Urinary bladder (tissue), 4 donors: ENCODE data around the gene KCNN2. TPM values are rescaled to one million over a fixed set of nuclear protein-coding genes. Genes with fewer than 3 reads are reported as not detected.

Experiments used
- DNase-seq: peaks from one replicate; pipeline ENCODE4 v3.0.0-alpha.2; 2015; ENCODE audit errors: extremely low spot score
- H3K27ac ChIP-seq: one replicate; pipeline ENCODE4 v1.5.1; 2013; ENCODE audit warnings: low read depth, mild to moderate bottlenecking, moderate library complexity
- H3K36me3 ChIP-seq: one replicate; pipeline ENCODE4 v1.6.1; 2013; ENCODE audit warnings: mild to moderate bottlenecking, moderate library complexity; ENCODE audit not compliant: insufficient read depth
- H3K4me1 ChIP-seq: one replicate; pipeline ENCODE4 v1.6.1; 2013; ENCODE audit warnings: mild to moderate bottlenecking, moderate library complexity; ENCODE audit not compliant: insufficient read depth
- H3K4me3 ChIP-seq: one replicate; pipeline ENCODE4 v1.5.1; 2013; ENCODE audit warnings: low read depth, low read length
- WGBS: extraction: QIAGEN DNeasy Blood & Tissue Kit; methylation state at CpG from one replicate; pipeline ENCODE4 v1.1.7; 2013; 5-methylcytosine and 5-hydroxymethylcytosine counted together
- polyA plus RNA-seq: library from polyadenylated mRNA; stranded (reverse); fragments of 200-250 nt; gene quantifications from one replicate; pipeline ENCODE4 v1.2.3, GENCODE V29; 2013
- total RNA-seq: library from RNA; depleted of rRNA; stranded (reverse); fragments of >200 nt; gene quantifications from one replicate; pipeline ENCODE4 v1.2.3, GENCODE V29; 2014
- donor health status: healthy with polysubstance abuse.
- donor health status: healthy.

Gene KCNN2
- total and polyA plus RNA-seq, 2 donors: 4.8 to 22.3 TPM

DNA sequence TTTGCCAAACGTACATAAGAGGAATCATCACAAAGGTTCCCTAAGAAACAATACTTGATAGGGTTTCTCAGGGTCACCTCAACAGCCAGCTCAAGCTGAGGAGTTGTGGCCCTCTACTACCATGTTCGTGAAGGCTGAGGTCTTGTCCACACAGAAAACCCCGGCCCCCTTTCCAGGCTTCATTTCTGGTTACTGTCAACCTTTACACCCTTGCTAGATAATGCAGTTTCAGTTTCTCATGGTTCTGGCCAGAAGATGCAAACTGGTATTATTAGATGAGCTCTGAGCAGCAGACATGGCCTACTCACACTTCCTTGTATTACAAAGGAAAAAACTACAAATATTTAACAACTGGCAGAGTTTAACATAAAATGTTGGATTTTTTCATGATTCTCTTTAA, 22.8 kb upstream of the KCNN2 start:
- H3K36me3 ChIP-seq: no peaks in the 10 kb centered on the region
- H3K4me1 ChIP-seq: no peaks in the 10 kb centered on the region
- no peak overlapping the region for H3K27ac ChIP-seq
- WGBS: 90% methylated on average over 3 of the region's 3 CpGs
- DNase-seq: no peak
- no peak overlapping the region for H3K4me3 ChIP-seq

DNA sequence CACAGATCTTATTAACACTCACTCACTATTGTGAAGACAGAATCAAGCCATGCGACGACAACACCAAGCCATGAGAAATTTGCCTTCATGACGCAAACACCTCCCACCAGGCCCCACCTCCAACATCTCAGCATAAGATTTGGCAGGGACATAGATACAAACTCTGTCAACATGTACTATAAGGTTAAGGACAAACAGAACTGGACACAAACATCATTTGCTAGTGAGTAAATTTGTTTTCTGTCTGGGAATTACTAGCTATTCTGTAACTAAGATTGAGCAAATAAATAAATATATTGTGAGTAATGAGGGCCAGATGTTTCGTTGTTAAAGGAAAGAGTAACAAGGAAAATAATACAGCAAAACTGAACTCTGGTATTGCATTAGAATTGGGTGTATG, 15.7 kb upstream of the KCNN2 start:
- DNase-seq: no peak
- Histone ChIP-seq H3K27ac (no peak overlapping the region), H3K36me3 (no peaks in the 10 kb centered on the region), H3K4me3 (no peak overlapping the region), H3K4me1 (no peaks in the 10 kb centered on the region)
- 91% methylated on average over 4 of the region's 4 CpGs for WGBS

DNA sequence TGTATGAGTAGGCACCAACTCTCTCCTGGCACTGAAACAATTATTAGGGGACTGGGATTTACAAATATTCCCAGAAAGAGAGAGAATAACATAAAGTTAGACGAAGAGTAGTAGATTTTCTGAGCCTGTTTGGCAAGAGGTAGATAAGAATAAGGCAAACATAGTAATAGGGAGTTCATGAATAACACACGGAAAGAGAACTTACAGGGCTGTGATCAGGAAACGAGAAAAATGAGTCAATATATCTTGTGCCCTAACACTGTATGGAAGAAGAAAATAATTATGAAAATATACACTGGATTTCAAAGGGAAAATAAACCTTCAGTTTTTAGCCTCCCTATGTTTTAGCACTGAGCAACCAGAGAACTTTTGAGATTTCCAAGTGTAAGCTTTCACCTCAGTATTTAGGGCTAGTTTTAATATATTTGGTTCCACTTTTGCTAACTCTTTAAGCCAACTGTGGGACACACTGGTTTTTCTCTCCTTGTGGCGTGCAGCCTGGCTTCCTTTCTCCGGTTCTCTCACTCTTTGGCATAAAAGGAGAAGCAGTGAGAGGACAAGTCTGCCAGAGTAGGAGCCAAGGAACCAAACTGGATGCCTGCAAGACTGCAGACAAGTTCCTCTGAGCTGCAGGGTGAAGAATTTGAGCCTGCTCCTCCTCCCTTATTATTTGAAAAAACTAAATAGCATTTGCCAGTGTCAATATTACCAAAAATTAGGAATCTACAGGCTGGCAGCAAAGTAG, 6.6 kb upstream of the KCNN2 start:
- no peak overlapping the region for H3K4me3 ChIP-seq
- no peak for DNase-seq
- H3K36me3 ChIP-seq: no peaks in the 10 kb centered on the region
- H3K27ac ChIP-seq: no peak overlapping the region
- no peaks in the 10 kb centered on the region for H3K4me1 ChIP-seq
- 44% methylated on average over 5 of the region's 5 CpGs for WGBS

GRCh38 chr5:114358329-114358728, 3.5 kb upstream of the KCNN2 start:
- DNase-seq: no peak
- H3K27ac ChIP-seq: no peak overlapping the region
- 70% methylated on average over 2 of the region's 2 CpGs for WGBS

DNA sequence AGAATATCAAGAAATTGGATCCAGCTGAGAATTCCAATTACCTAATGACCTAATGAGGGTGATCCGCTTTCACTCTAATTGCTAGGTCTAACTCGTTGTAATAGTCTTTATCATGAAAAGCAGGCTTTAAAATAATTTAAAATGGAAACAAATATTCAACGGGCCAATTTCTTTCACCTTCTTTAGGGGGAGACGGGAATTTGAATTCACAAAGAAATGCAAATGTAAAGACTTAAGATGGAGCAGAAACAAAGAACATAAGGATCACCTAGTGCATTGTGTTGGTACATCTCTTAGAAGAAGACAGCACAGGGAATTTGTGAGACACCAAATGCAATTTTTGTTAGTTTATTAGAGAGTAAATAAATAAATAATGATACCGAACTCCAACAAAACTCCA, 1.5 kb upstream of the KCNN2 start:
- DNase-seq: no peak
- 27% methylated on average over 5 of the region's 5 CpGs for WGBS
- peaks cover 1% of the 10 kb centered on the region for H3K4me1 ChIP-seq
- H3K36me3 ChIP-seq: no peaks in the 10 kb centered on the region
- no peak overlapping the region for H3K4me3 ChIP-seq
- H3K27ac ChIP-seq: no peak overlapping the region

More at GRCh38 chr5:114358329-114358728, 3.5 kb upstream of the KCNN2 start:
- H3K4me3 ChIP-seq: no peak overlapping the region
- H3K4me1 ChIP-seq: peaks cover 1% of the 10 kb centered on the region
- no peaks in the 10 kb centered on the region for H3K36me3 ChIP-seq

DNA sequence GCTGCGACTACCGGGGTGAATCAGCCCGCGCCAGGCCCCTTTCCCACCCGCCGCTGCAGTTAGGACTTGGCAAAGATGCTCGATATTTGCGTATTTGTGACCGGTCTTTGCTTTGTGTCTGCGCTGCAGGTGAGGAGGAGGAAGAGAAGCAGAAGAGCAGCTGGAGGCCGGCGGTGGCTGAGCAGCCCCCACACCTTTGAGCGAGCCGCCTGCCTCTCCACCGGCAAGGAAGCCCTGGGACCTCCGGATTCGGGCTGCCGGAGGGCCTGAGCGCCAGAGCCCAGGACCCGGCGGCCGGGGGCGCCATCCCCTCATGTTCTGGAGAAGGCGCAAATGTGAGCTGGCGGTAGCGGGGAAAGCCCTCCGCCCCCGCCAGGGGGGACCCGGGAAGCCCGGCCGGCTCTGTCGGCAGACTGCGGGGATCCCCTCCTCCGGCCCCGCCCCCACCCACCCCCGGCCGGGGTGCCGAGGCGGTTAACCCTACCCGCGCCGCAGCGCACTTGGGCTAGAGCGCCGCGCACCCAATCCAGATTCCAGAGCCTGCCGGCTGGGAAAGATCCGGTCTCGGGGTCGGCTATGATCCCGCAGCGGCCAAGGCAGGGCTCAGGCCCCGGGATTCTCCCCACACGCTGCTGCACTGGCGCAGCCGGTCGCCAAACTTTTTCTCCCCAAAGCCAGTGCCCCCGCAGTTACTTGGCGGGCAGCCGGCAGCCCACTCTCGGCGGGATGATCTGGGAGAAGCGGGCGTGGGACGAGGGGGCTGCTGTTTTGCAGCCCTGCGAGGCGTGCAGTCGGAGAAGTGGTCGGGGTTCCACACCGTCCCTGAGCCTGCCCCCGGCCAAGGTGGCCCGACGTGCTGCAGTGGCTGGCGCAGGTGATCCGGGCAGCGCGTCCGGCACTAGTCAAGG, 800 bp upstream of the KCNN2 start:
- Histone ChIP-seq H3K27ac (no peak overlapping the region), H3K4me3 (peak overlapping the region; percentile 42), H3K36me3 (no peaks in the 10 kb centered on the region), H3K4me1 (peaks cover 1% of the 10 kb centered on the region)
- no peak for DNase-seq
- under 1% methylated on average over 78 of the region's 78 CpGs for WGBS

GRCh38 chr5:114362197-114362976, 517 bp downstream of the KCNN2 start:
- Histone ChIP-seq H3K4me1 (peaks cover 1% of the 10 kb centered on the region), H3K36me3 (no peaks in the 10 kb centered on the region), H3K4me3 (peak overlapping the region; percentile 42), H3K27ac (no peak overlapping the region)
- no peak for DNase-seq
- WGBS: under 1% methylated on average over 87 of the region's 87 CpGs

DNA sequence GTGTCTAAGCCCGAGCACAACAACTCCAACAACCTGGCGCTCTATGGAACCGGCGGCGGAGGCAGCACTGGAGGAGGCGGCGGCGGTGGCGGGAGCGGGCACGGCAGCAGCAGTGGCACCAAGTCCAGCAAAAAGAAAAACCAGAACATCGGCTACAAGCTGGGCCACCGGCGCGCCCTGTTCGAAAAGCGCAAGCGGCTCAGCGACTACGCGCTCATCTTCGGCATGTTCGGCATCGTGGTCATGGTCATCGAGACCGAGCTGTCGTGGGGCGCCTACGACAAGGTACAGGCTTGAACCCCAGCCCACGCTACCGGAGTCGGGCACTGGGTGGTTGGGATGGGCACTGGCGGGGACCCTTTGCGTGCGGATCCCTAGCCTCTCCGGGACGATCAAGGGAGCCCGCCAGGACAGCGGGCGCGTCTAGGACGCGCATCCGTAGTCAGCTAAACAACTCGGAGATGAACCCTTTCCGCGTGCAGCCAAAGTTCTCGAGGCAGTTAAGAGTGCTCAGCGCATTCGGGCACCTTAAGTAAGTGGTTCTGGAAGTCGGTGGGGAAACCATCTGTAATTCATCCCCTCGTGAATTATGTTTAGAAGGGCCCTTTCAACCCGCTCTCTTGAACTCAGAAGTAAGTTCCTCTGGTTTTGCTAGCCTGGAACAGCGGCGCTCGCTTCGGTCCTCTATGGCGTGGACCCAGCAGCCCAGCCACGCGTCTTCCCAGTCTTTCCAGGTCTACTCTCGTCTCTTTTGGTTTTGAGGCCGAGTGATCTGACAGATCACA, 1.3 kb downstream of the KCNN2 start:
- Histone ChIP-seq H3K4me3 (peak overlapping the region; percentile 42), H3K36me3 (no peaks in the 10 kb centered on the region), H3K4me1 (peaks cover 1% of the 10 kb centered on the region), H3K27ac (no peak overlapping the region)
- 1% methylated on average over 62 of the region's 62 CpGs for WGBS
- DNase-seq: no peak

- H3K27ac ChIP-seq: no peak overlapping the region
- no peak for DNase-seq
- H3K36me3 ChIP-seq: no peaks in the 10 kb centered on the region
- 16% methylated on average over 10 of the region's 10 CpGs for WGBS
- no peak overlapping the region for H3K4me3 ChIP-seq
- H3K4me1 ChIP-seq: peaks cover 1% of the 10 kb centered on the region
These were observed 2.0 kb downstream of the KCNN2 start for GRCh38 chr5:114363837-114364236.

DNA sequence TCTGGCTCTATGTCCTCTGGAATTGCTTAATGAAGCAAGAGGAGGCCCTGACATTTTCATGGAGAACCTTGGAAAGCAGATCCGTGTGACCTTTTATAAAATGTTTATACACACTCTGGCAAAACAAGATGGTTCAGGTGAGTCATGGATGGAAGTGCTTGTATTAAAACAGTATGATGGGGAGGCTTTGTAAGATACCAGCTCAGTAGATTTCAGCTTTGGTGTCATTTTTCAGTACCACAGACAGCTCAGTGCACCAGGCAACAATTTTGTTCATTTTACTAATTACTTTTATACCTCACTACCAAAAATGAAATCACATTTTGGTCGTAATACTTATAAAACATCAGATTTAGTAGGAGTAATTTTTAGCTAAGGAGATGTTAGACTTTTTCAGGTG, 5.2 kb downstream of the KCNN2 start:
- 53% methylated on average over 2 of the region's 2 CpGs for WGBS

GRCh38 chr5:114369680-114370417, 8.0 kb downstream of the KCNN2 start:
- WGBS: 69% methylated on average over 7 of the region's 7 CpGs
- no peak for DNase-seq

More for the DNA sequence above, 5.2 kb downstream of the KCNN2 start:
- no peaks in the 10 kb centered on the region for H3K36me3 ChIP-seq
- no peak for DNase-seq
- no peak overlapping the region for H3K27ac ChIP-seq
- no peak overlapping the region for H3K4me3 ChIP-seq
- peaks cover 1% of the 10 kb centered on the region for H3K4me1 ChIP-seq

DNA sequence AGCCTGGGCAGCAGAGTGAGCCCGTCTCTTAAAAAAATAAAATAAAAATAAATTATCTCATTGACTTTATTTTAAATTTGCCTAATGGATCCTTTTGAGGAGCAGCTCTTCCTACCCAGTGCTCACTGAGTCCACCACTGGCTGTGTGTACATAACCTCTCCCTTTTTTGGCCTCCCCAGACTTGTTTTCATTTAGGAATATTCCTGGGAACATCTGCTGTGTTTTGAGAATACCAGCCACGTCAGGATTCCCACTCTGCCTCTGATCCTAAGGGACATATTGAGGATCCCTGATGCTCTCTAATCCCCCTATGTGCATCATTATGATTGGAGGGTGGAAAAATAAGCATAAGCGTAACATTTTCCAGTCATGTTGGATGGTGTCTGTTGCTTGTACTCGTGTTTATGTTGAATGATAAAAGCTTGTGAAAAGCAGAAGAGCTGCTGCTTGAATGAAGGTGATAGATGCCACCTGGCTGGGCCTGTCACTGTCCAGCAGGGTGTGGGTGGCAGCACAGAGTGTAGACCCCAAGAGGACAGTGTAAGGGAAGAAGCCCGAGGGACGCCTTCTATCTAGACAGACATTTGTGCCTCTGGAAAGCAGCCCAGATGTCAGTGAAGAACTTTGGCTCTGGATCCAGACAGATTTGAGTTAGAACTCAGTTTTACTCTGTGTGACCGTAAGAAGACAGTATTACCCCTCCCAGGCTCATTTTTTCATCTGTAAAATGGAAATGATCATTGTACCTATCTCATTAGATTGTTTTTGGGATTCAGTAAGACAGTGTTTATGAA, 15.4 kb downstream of the KCNN2 start:
- Histone ChIP-seq H3K4me3 (no peak overlapping the region), H3K27ac (no peak overlapping the region), H3K4me1 (no peaks in the 10 kb centered on the region), H3K36me3 (no peaks in the 10 kb centered on the region)
- DNase-seq: no peak
- 42% methylated on average over 7 of the region's 7 CpGs for WGBS

More at GRCh38 chr5:114369680-114370417, 8.0 kb downstream of the KCNN2 start:
- Histone ChIP-seq H3K4me1 (no peaks in the 10 kb centered on the region), H3K27ac (no peak overlapping the region), H3K4me3 (no peak overlapping the region), H3K36me3 (no peaks in the 10 kb centered on the region)
